H1 (cell line): ENCODE results near the gene HRH2. TPM values are rescaled to one million over a fixed set of nuclear protein-coding genes. Genes with fewer than 3 reads are reported as not detected.

Experiments
- CTCF ChIA-PET: fragments of 300-600 bp; sonication (Branson Sonifier 250); formaldehyde crosslinking; loops from one replicate; lab custom pipeline; 2021; ENCODE audit not compliant: partially characterized antibody; lab: Charles Lee
- POLR2A ChIA-PET: fragments of 300-600 bp; sonication (Branson Sonifier 250); formaldehyde crosslinking; loops from one replicate; lab custom pipeline; 2021; ENCODE audit warnings: inconsistent platforms; ENCODE audit not compliant: partially characterized antibody; lab: Charles Lee
- DNase-seq, 2 experiments: peaks; one replicate each; pipeline versions ENCODE4 v3.0.0 to v3.0.0-alpha.2; 2010 to 2022; ENCODE audit warnings: low spot score in 2 of 2, low read depth in 1 of 2, mixed read lengths in 1 of 2
- FAIRE-seq: peaks from 2 replicates; lab custom pipeline; 2011; peaks lifted over from hg19 to GRCh38; lab: Jason Lieb, UNC
- H2AFZ ChIP-seq: 2 replicates; pipeline ENCODE4 v1.8.1; 2012; ENCODE audit warnings: low read length, inconsistent platforms
- H2AK5ac ChIP-seq: 2 replicates; pipeline ENCODE4 v1.6.1; 2013; ENCODE audit warnings: low read depth, low read length
- H2BK120ac ChIP-seq: replicated peaks from 2 replicates; pipeline ENCODE3; 2013; ENCODE audit warnings: low read depth, low read length, inconsistent platforms
- H2BK12ac ChIP-seq: 2 replicates; pipeline ENCODE4 v1.6.1; 2013; ENCODE audit warnings: low read depth, low read length
- H2BK15ac ChIP-seq: 2 replicates; pipeline ENCODE4 v1.6.1; 2013; ENCODE audit warnings: low read length
- H2BK20ac ChIP-seq: 2 replicates; pipeline ENCODE4 v1.6.1; 2013; ENCODE audit warnings: low read length
- H2BK5ac ChIP-seq: 2 replicates; pipeline ENCODE4 v1.6.1; 2013; ENCODE audit warnings: low read depth, low read length
- H3K14ac ChIP-seq: 2 replicates; pipeline ENCODE4 v1.6.1; 2013; ENCODE audit warnings: inconsistent platforms; ENCODE audit not compliant: insufficient read length
- H3K18ac ChIP-seq: 2 replicates; pipeline ENCODE4 v1.6.1; 2013; ENCODE audit warnings: low read length; ENCODE audit errors: extremely low read depth
- H3K23ac ChIP-seq: 2 replicates; pipeline ENCODE4 v1.6.1; 2013; ENCODE audit warnings: inconsistent platforms; ENCODE audit not compliant: insufficient read length
- H3K23me2 ChIP-seq: 2 replicates; pipeline ENCODE4 v1.6.1; 2013; ENCODE audit warnings: low read depth, low read length
- H3K27ac ChIP-seq: 2 replicates; pipeline ENCODE4 v1.6.1; 2011; ENCODE audit warnings: low read depth, low read length, inconsistent platforms
- H3K27me3 ChIP-seq, 4 experiments: replicated peaks in 1 of 4; 1 replicate in 1 of 4; 2 replicates in 3 of 4; pipeline versions ENCODE4 v1.6.1 to v1.8.1; 2011 to 2013; ENCODE audit warnings: low read length in 3 of 4, mild to moderate bottlenecking in 3 of 4, inconsistent platforms in 2 of 4, mixed read lengths in 2 of 4, moderate library complexity in 1 of 4; ENCODE audit not compliant: control insufficient read depth in 3 of 4, insufficient read depth in 3 of 4; ENCODE audit errors: extremely low read depth in 1 of 4
- H3K36me3 ChIP-seq, 4 experiments: 2 replicates each; pipeline versions ENCODE4 v1.6.1 to v1.8.1; 2011 to 2013; ENCODE audit warnings: mild to moderate bottlenecking in 4 of 4, low read length in 3 of 4, moderate library complexity in 2 of 4, control low read depth in 1 of 4, inconsistent platforms in 1 of 4; ENCODE audit not compliant: insufficient read depth in 4 of 4, control insufficient read depth in 2 of 4
- H3K4ac ChIP-seq: replicated peaks from 2 replicates; pipeline ENCODE3; 2013; ENCODE audit warnings: low read length, low read depth, mixed read lengths, inconsistent platforms; ENCODE audit not compliant: insufficient read length
- H3K4me1 ChIP-seq, 4 experiments: replicated peaks in 1 of 4; 1 replicate in 1 of 4; 2 replicates in 3 of 4; pipeline versions ENCODE4 v1.6.1 to v1.8.1; 2011 to 2013; ENCODE audit warnings: low read length in 3 of 4, inconsistent platforms in 2 of 4, mixed read lengths in 1 of 4; ENCODE audit not compliant: insufficient read depth in 4 of 4, control insufficient read depth in 3 of 4
- H3K4me2 ChIP-seq, 2 experiments: 2 replicates each; pipeline versions ENCODE4 v1.6.1 to v1.8.1; 2011 to 2013; ENCODE audit warnings: low read depth in 2 of 2, low read length in 2 of 2, control low read depth in 1 of 2, inconsistent platforms in 1 of 2, mild to moderate bottlenecking in 1 of 2; ENCODE audit not compliant: insufficient read depth in 1 of 2
- H3K4me3 ChIP-seq, 4 experiments: fragments of 200-600, 300-600 bp in 1 of 4; sonication (generic), shearing (Covaris generic), sonication (Bioruptor Twin) in 1 of 4; 2 replicates each; pipeline versions ENCODE4 v1.5.1 to v1.8.1; 2011 to 2016; ENCODE audit warnings: low read length in 4 of 4, low read depth in 3 of 4, control low read depth in 2 of 4, inconsistent platforms in 2 of 4, mild to moderate bottlenecking in 2 of 4, mixed read lengths in 1 of 4, moderate library complexity in 1 of 4; ENCODE audit not compliant: insufficient read depth in 2 of 4; ENCODE audit errors: extremely low read depth in 1 of 4
- H3K56ac ChIP-seq: replicated peaks from 2 replicates; pipeline ENCODE3; 2013; ENCODE audit warnings: low read depth, mild to moderate bottlenecking, mixed read lengths, low read length, inconsistent platforms; ENCODE audit not compliant: insufficient read length
- H3K79me1 ChIP-seq: 2 replicates; pipeline ENCODE4 v1.6.1; 2013; ENCODE audit warnings: low read depth, low read length, control low read depth
- H3K79me2 ChIP-seq, 2 experiments: 2 replicates each; pipeline versions ENCODE4 v1.6.1 to v1.8.1; 2012 to 2013; ENCODE audit warnings: low read length in 2 of 2, mild to moderate bottlenecking in 2 of 2, inconsistent platforms in 1 of 2; ENCODE audit not compliant: insufficient read depth in 2 of 2, control insufficient read depth in 1 of 2
- H3K9ac ChIP-seq, 4 experiments: replicated peaks in 1 of 4; 1 replicate in 1 of 4; 2 replicates in 3 of 4; pipeline versions ENCODE4 v1.6.1 to v1.8.1; 2011 to 2013; ENCODE audit warnings: low read depth in 3 of 4, low read length in 3 of 4, control low read depth in 2 of 4, mild to moderate bottlenecking in 2 of 4, moderate library complexity in 2 of 4, inconsistent platforms in 1 of 4; ENCODE audit errors: extremely low read depth in 1 of 4
- H3K9me3 ChIP-seq, 2 experiments: 2 replicates each; pipeline versions ENCODE4 v1.6.1 to v1.8.1; 2012 to 2013; ENCODE audit warnings: mild to moderate bottlenecking in 2 of 2, moderate library complexity in 2 of 2, control low read depth in 1 of 2, inconsistent platforms in 1 of 2, low read depth in 1 of 2, low read length in 1 of 2, mixed read lengths in 1 of 2; ENCODE audit not compliant: insufficient read depth in 2 of 2
- H4K20me1 ChIP-seq, 2 experiments: replicated peaks in 1 of 2; 2 replicates each; pipeline versions ENCODE3 to v1.8.1; 2011 to 2013; ENCODE audit warnings: inconsistent platforms in 2 of 2, low read length in 2 of 2, mild to moderate bottlenecking in 1 of 2; ENCODE audit not compliant: insufficient read depth in 2 of 2, control insufficient read depth in 1 of 2
- H4K5ac ChIP-seq: 2 replicates; pipeline ENCODE4 v1.6.1; 2013; ENCODE audit warnings: low read length, low read depth, mixed read lengths, inconsistent platforms; ENCODE audit not compliant: insufficient read length
- H4K8ac ChIP-seq: 2 replicates; pipeline ENCODE4 v1.8.0; 2013; ENCODE audit warnings: mild to moderate bottlenecking, moderate library complexity, low read length, inconsistent platforms; ENCODE audit not compliant: insufficient read depth; ENCODE audit errors: extremely low read depth
- H4K91ac ChIP-seq: replicated peaks from 2 replicates; pipeline ENCODE3; 2013; ENCODE audit warnings: low read length, mixed read lengths, inconsistent platforms; ENCODE audit not compliant: insufficient read length
- ATF3 ChIP-seq: IDR thresholded peaks from 2 replicates; pipeline ENCODE4 v1.6.1; 2011; ENCODE audit warnings: low read depth, mild to moderate bottlenecking, low read length; ENCODE audit not compliant: insufficient read depth
- CBX8 ChIP-seq: fragments of 300-800, 300-1000 bp; sonication (generic); IDR thresholded peaks from 2 replicates; pipeline ENCODE4 v1.7.1; 2016; ENCODE audit warnings: low read depth, low read length, borderline replicate concordance
- CREB1 ChIP-seq: IDR thresholded peaks from 2 replicates; pipeline ENCODE4 v1.6.1; 2012; ENCODE audit warnings: inconsistent platforms
- EZH2 ChIP-seq: fragments of 200-600 bp; sonication (generic); IDR thresholded peaks from 2 replicates; pipeline ENCODE4 v1.7.1; 2012; ENCODE audit warnings: low read depth, mild to moderate bottlenecking, moderate library complexity, low read length, inconsistent platforms; ENCODE audit not compliant: severe bottlenecking
- GABPA ChIP-seq: IDR thresholded peaks from 2 replicates; pipeline ENCODE4 v1.6.1; 2011; ENCODE audit warnings: mild to moderate bottlenecking, low read length, moderate library complexity, borderline replicate concordance; ENCODE audit not compliant: insufficient read depth
- HDAC6 ChIP-seq: IDR thresholded peaks from one replicate; pipeline ENCODE4 v1.7.1; 2012; ENCODE audit warnings: low read depth, mild to moderate bottlenecking, inconsistent platforms, low read length, moderate library complexity
- RAD21 ChIP-seq, 2 experiments: IDR thresholded peaks in 1 of 2; conservative IDR thresholded peaks in 1 of 2; 2 replicates each; pipeline ENCODE4 v1.6.1; 2011; ENCODE audit warnings: low read depth in 2 of 2, low read length in 2 of 2, improper control_type of control experiment in 1 of 2, inconsistent platforms in 1 of 2, mild to moderate bottlenecking in 1 of 2, moderate library complexity in 1 of 2
- RNF2 ChIP-seq: fragments of 200-900, 300-1000 bp; sonication (generic); IDR thresholded peaks from 2 replicates; pipeline ENCODE4 v1.7.1; 2016; ENCODE audit warnings: borderline replicate concordance, low read depth, mild to moderate bottlenecking, antibody characterized with exemption, low read length; ENCODE audit not compliant: poor library complexity, severe bottlenecking; ENCODE audit errors: missing control alignments
- TCF12 ChIP-seq: IDR thresholded peaks from 2 replicates; pipeline ENCODE4 v1.6.1; 2011; ENCODE audit warnings: low read depth, mild to moderate bottlenecking, low read length
- WGBS, 2 experiments: shearing (Covaris generic) in 1 of 2; methylation state at CpG; one replicate each; pipeline versions ENCODE4 v1.1.6 to v1.1.7; 2013 to 2015; ENCODE audit warnings: low lambda C conversion rate in 2 of 2, mixed read lengths in 2 of 2, inconsistent platforms in 1 of 2, low coverage in 1 of 2, missing lambda C conversion rate in 1 of 2; ENCODE audit not compliant: insufficient replicate concordance in 2 of 2, insufficient coverage in 1 of 2, insufficient read length in 1 of 2; ENCODE audit errors: extremely low coverage in 1 of 2, missing lambda C conversion rate in 1 of 2; 5-methylcytosine and 5-hydroxymethylcytosine counted together
- polyA plus RNA-seq, 7 experiments: library from polyadenylated mRNA; depleted of rRNA in 3 of 7; stranded (reverse) in 5 of 7; unstranded in 2 of 7; fragments of >200 nt in 5 of 7; fragments of 200-250 nt in 2 of 7; gene quantifications; 1 replicate in 5 of 7; 2 replicates in 1 of 7; 4 replicates in 1 of 7; pipeline versions ENCODE4 v1.2.1 to v1.2.3, GENCODE V29; 2011 to 2013; ENCODE audit warnings: missing spikeins in 2 of 7, mixed read lengths in 2 of 7
- total RNA-seq: library from RNA; stranded (reverse); fragmentation: NEBNext Ultra II Directional; extraction: Animal tissue kit (Norgen Biotek cat#: 25700); gene quantifications from 2 replicates; pipeline ENCODE4 v1.2.1, GENCODE V29; 2021

The HRH2 gene
- total and polyA plus RNA-seq, 2 of the 8 experiments (the other 6 are each of a cell fraction or from before 2014, with no cell fraction given), result 7.8 to 8.1 TPM

DNA sequence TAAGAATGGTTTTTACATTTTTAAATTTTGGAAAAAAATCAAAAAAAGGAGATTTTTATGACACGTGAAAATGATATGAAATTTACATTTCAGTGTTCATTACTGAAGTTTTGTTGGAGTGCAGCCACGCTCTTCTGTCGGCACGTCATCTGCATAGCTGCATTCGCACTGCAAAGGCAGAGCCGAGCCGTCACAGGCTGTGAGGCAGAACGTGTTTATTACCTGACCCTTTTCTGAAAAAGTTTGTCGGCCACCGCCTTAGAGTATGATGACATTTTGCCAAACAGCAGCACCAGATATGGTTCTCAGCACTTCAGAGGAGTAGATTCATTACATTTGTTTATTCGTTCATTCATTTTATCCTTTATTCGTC lies 24.1 kb downstream of the HRH2 start:
- WGBS, 2 experiments, result 92% methylated on average over 12 of the region's 12 CpGs; no CpG with 5 or more reads in 1 of the 2 experiments
- ChIA-PET POLR2A (no interaction called here), CTCF (interaction anchor here (1.0 to 2.5 kb wide), 6 partner anchors 15 to 137 kb away, joined by 3 to 7 read pairs (median 4); no protein-coding TSS in a partner anchor)
- peaks cover 0 to 6% of the 10 kb centered on the region in 2 experiments for H4K20me1 ChIP-seq
- no peak overlapping the region for H4K91ac ChIP-seq
- FAIRE-seq, result no peak
- H2BK5ac ChIP-seq, result no peak overlapping the region
- H2BK20ac ChIP-seq, result no peak overlapping the region
- no peak overlapping the region for H3K4me3 ChIP-seq
- H3K79me2 ChIP-seq, result no peaks in the 10 kb centered on the region
- H3K56ac ChIP-seq, result no peak overlapping the region
- no peaks in the 10 kb centered on the region for H3K9me3 ChIP-seq
- no peak overlapping the region for H4K8ac ChIP-seq
- no peak for DNase-seq
- no peak overlapping the region for H2AFZ ChIP-seq
- H3K79me1 ChIP-seq, result no peaks in the 10 kb centered on the region; the same call in 1 of the 2 replicates
- H3K27me3 ChIP-seq, result no peaks in the 10 kb centered on the region
- no peak overlapping the region for H3K23ac ChIP-seq
- no peak overlapping the region for H3K27ac ChIP-seq
- no peak overlapping the region for H3K14ac ChIP-seq
- H3K4me2 ChIP-seq, result no peak overlapping the region
- no peaks in the 10 kb centered on the region for H3K23me2 ChIP-seq
- no peak overlapping the region for H2AK5ac ChIP-seq
- no peak overlapping the region for H3K9ac ChIP-seq
- no peaks in the 10 kb centered on the region; a peak in 1 of 7 replicates for H3K4me1 ChIP-seq
- H3K4ac ChIP-seq, result no peak overlapping the region
- H2BK12ac ChIP-seq, result no peak overlapping the region
- no peak overlapping the region for H3K18ac ChIP-seq
- H3K36me3 ChIP-seq, result peaks cover 0 to 8% (median 3%) of the 10 kb centered on the region in 4 experiments; a peak in 2 of 8 replicates
- H2BK120ac ChIP-seq, result no peak overlapping the region
- no peak overlapping the region for H4K5ac ChIP-seq
- H2BK15ac ChIP-seq, result no peak overlapping the region
- no peak for TF ChIP-seq RNF2
- no peak for TF ChIP-seq EZH2
- TF ChIP-seq TCF12, result no peak
- no peak for TF ChIP-seq GABPA
- TF ChIP-seq CBX8, result no peak
- no peak for TF ChIP-seq HDAC6
- no peak for TF ChIP-seq RAD21 (IDR thresholded peaks at IDR 0.05 in 1 of 2, conservative IDR thresholded peaks at IDR 0.05 in 1 of 2; ENCODE audit: low read depth in 2 of 2, low read length in 2 of 2)
- TF ChIP-seq CREB1, result no peak
- no peak for TF ChIP-seq ATF3
